HG03439 (cell line): ENCODE measurements around the gene RTBDN.

Source experiments
- ATAC-seq: cut with Tn5 transposase; IDR thresholded peaks from one replicate; pipeline ENCODE4 v1.9.1; 2021; ENCODE audit warnings: mild to moderate bottlenecking, moderate library complexity; ENCODE audit not compliant: unreplicated experiment

RTBDN gene

GRCh38 chr19:12783291-12783848 lies 51.0 kb downstream of the RTBDN start:
- ATAC-seq: no peak

GRCh38 chr19:12782424-12783290 lies 51.7 kb downstream of the RTBDN start:
- peak; percentile 37 for ATAC-seq

GRCh38 chr19:12782174-12782423 lies 52.3 kb downstream of the RTBDN start:
- no peak for ATAC-seq

- ATAC-seq: no peak
Observed at GRCh38 chr19:12779162-12779993, 55.0 kb downstream of the RTBDN start.

- no peak for ATAC-seq
Observed at GRCh38 chr19:12778905-12779161, 55.5 kb downstream of the RTBDN start.

GRCh38 chr19:12778017-12778904 lies 56.1 kb downstream of the RTBDN start:
- no peak for ATAC-seq

- no peak for ATAC-seq
Observed at GRCh38 chr19:12777217-12778016, 57.0 kb downstream of the RTBDN start.
